Lower lobe of right lung (tissue), 2 donors: ENCODE measurements around the gene FAM219B. TPM values are rescaled to one million over a fixed set of nuclear protein-coding genes. Genes with fewer than 3 reads are reported as not detected.

Experiments used
- ATAC-seq, 2 donors: fragments of 200-7000 bp; cut with Tn5 transposase; one replicate each; pipeline ENCODE4 v1.9.1; 2020 to 2022; ENCODE audit warnings: mild to moderate bottlenecking in 2 of 2, moderate library complexity in 2 of 2
- DNase-seq: peaks from one replicate; pipeline ENCODE4 v3.0.0-alpha.2; 2020
- H3K27ac ChIP-seq: fragments of 200-600 bp; one replicate; pipeline ENCODE4 v1.8.0; 2022
- H3K27me3 ChIP-seq: fragments of 200-600 bp; one replicate; pipeline ENCODE4 v1.8.0; 2022; ENCODE audit warnings: low read depth
- H3K36me3 ChIP-seq: fragments of 200-600 bp; one replicate; pipeline ENCODE4 v1.8.0; 2022; ENCODE audit warnings: mild to moderate bottlenecking
- H3K4me1 ChIP-seq: fragments of 200-600 bp; one replicate; pipeline ENCODE4 v1.8.0; 2022
- H3K4me3 ChIP-seq: fragments of 200-600 bp; one replicate; pipeline ENCODE4 v1.8.0; 2022; ENCODE audit warnings: mild to moderate bottlenecking
- H3K9me3 ChIP-seq: fragments of 200-600 bp; one replicate; pipeline ENCODE4 v1.8.0; 2022
- CTCF ChIP-seq: fragments of 200-600 bp; IDR thresholded peaks from one replicate; pipeline ENCODE4 v1.8.0; 2022; ENCODE audit warnings: antibody characterized with exemption, mild to moderate bottlenecking
- intact Hi-C: fragments of 100-400 bp; cut with DNase I; formaldehyde crosslinking; loops from one replicate; pipeline ENCODE4 v1.11.0; 2022
- total RNA-seq: library from RNA; stranded (reverse); fragmentation: NEBNext Ultra II Directional; extraction: Animal tissue kit (Norgen Biotek cat#: 25700); gene quantifications from one replicate; pipeline ENCODE4 v1.2.1, GENCODE V29; 2021
- donor health status: DM: no; HTN: yes; CAD: no; lungs with severe emphysema.

FAM219B gene
- total RNA-seq, 1 donor from 2014 or later: 92.2 TPM

DNA sequence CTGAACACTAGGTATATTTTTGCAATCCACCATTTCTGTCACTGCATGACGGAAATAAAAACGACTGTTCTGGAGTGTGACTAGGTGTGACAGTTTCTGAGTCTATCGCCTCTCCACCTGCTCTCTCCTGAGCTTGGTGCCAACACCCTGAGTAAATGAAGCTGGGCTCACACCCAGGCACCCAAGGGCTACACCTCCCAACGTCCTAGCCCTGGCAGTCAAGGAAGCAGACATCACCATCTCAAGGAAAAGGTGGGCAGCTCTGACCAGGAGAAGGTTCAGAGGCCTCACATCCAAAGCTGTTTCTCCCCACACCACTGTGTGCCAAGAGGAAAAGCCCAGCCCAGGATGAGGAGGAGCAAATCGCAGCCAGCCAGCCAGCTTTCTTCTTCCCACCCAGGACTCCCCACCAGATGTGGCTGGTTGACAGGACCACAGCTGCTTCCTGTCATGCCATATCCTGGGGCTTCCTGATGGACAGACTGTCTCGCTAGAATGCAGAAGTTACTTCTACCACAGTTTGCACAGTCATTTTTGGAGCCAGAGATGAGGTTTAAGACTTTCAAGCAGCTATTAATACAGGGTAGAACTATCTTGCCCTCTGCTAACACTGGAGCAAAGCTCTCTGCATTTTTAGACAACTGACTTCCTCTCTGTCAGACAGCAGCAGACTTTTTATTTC is 36.8 kb downstream of the FAM219B start:
- H3K27me3 ChIP-seq: no peaks in the 10 kb centered on the region
- H3K4me1 ChIP-seq: peaks cover 72% of the 10 kb centered on the region
- H3K27ac ChIP-seq: peak overlapping the region; percentile 98
- no peaks in the 10 kb centered on the region for H3K36me3 ChIP-seq
- peak overlapping the region; percentile 9 for H3K4me3 ChIP-seq
- intact Hi-C loops: no loop called here
- peak; percentile 74 for DNase-seq
- no peak for TF ChIP-seq CTCF
- no peaks in the 10 kb centered on the region for H3K9me3 ChIP-seq
- ATAC-seq: peak; percentile 16 to 38

DNA sequence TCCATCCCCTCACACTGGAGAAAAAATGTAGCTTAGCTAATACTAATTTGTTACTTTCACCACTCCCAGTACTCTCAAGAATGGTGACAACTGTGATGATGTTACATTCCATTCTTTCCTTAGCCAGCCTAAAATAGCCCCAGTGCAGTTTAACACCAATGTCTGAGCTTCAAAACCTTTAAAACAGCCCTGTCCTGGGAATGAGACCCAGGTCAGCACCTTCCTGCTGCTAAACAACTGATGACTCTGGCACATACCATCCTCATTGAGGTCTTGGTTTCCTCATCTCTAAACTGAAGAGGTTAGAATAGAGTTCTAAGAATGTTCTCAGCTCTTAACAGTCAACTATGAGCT is 37.3 kb downstream of the FAM219B start:
- no peaks in the 10 kb centered on the region for H3K27me3 ChIP-seq
- H3K27ac ChIP-seq: peak overlapping the region; percentile 98
- ATAC-seq (peak in 1 of 2 donors; percentile 0), DNase-seq (no peak)
- H3K4me1 ChIP-seq: peaks cover 72% of the 10 kb centered on the region
- TF ChIP-seq CTCF: no peak
- H3K4me3 ChIP-seq: no peak overlapping the region
- H3K36me3 ChIP-seq: no peaks in the 10 kb centered on the region
- H3K9me3 ChIP-seq: no peaks in the 10 kb centered on the region
- intact Hi-C loops: no loop called here

GRCh38 chr15:74868059-74868458 is 38.6 kb downstream of the FAM219B start:
- H3K4me1 ChIP-seq: peaks cover 75% of the 10 kb centered on the region
- ATAC-seq: peak; percentile 34 to 47
- DNase-seq: peak; percentile 72

GRCh38 chr15:74867466-74868038 is 39.1 kb downstream of the FAM219B start:
- DNase-seq: no peak
- Histone ChIP-seq H3K4me3 (no peak overlapping the region), H3K27ac (peak overlapping the region; percentile 98), H3K4me1 (peaks cover 78% of the 10 kb centered on the region), H3K27me3 (no peaks in the 10 kb centered on the region), H3K9me3 (no peaks in the 10 kb centered on the region), H3K36me3 (no peaks in the 10 kb centered on the region)
- intact Hi-C loops: no loop called here
- ATAC-seq: no peak
- no peak for TF ChIP-seq CTCF

More at GRCh38 chr15:74868059-74868458, 38.6 kb downstream of the FAM219B start:
- Histone ChIP-seq H3K4me3 (no peak overlapping the region), H3K27ac (peak overlapping the region; percentile 98), H3K9me3 (no peaks in the 10 kb centered on the region), H3K27me3 (no peaks in the 10 kb centered on the region), H3K36me3 (no peaks in the 10 kb centered on the region)
- TF ChIP-seq CTCF: no peak
- intact Hi-C loops: no loop called here

GRCh38 chr15:74866090-74866489 is 40.6 kb downstream of the FAM219B start:
- Histone ChIP-seq H3K36me3 (peaks cover 4% of the 10 kb centered on the region), H3K9me3 (no peaks in the 10 kb centered on the region), H3K4me3 (no peak overlapping the region), H3K4me1 (peaks cover 64% of the 10 kb centered on the region), H3K27me3 (no peaks in the 10 kb centered on the region), H3K27ac (peak overlapping the region; percentile 10)
- no peak for DNase-seq
- ATAC-seq: peak in 1 of 2 donors; percentile 50
- intact Hi-C loops: no loop called here
- TF ChIP-seq CTCF: no peak
